Endothelial cell (in vitro differentiated cells): ENCODE measurements around the gene TRANK1. TPM values are rescaled to one million over a fixed set of nuclear protein-coding genes. Genes with fewer than 3 reads are reported as not detected.

ENCODE experiments used
- DNase-seq: peaks from one replicate; pipeline ENCODE4 v3.0.0; 2021; ENCODE audit warnings: low spot score
- H3K27ac Mint-ChIP-seq: one replicate; pipeline ENCODE4 v1.8.0; 2021; ENCODE audit warnings: mixed read lengths, inconsistent platforms; ENCODE audit not compliant: unreplicated experiment
- H3K27me3 Mint-ChIP-seq: one replicate; pipeline ENCODE4 v1.8.0; 2021; ENCODE audit warnings: mild to moderate bottlenecking, moderate library complexity, mixed read lengths, inconsistent platforms; ENCODE audit not compliant: unreplicated experiment
- H3K36me3 Mint-ChIP-seq: one replicate; pipeline ENCODE4 v1.8.0; 2021; ENCODE audit warnings: mild to moderate bottlenecking, low read depth, mixed read lengths, inconsistent platforms; ENCODE audit not compliant: unreplicated experiment
- H3K4me1 Mint-ChIP-seq: one replicate; pipeline ENCODE4 v1.8.0; 2021; ENCODE audit warnings: mild to moderate bottlenecking, mixed read lengths, inconsistent platforms; ENCODE audit not compliant: unreplicated experiment
- H3K4me3 Mint-ChIP-seq: one replicate; pipeline ENCODE4 v1.8.0; 2021; ENCODE audit warnings: mild to moderate bottlenecking, mixed read lengths, inconsistent platforms; ENCODE audit not compliant: unreplicated experiment
- H3K9me3 Mint-ChIP-seq: one replicate; pipeline ENCODE4 v1.8.0; 2021; ENCODE audit warnings: mixed read lengths, inconsistent platforms; ENCODE audit not compliant: unreplicated experiment
- total RNA-seq: library from RNA; stranded (reverse); fragmentation: NEBNext Ultra II Directional; extraction: Animal tissue kit (Norgen Biotek cat#: 25700); gene quantifications from one replicate; pipeline ENCODE4 v1.2.1, GENCODE V29; 2021; ENCODE audit not compliant: unreplicated experiment
- TF ChIP-seq, protein P1 (sequence below): fragments of 200-600 bp; sonication (generic); IDR thresholded peaks from one replicate; pipeline ENCODE4 v1.5.0; 2021; ENCODE audit warnings: antibody characterized with exemption; ENCODE audit not compliant: unreplicated experiment

Gene TRANK1
- total RNA-seq, 1 donor from 2014 or later = 2.8 TPM

DNA sequence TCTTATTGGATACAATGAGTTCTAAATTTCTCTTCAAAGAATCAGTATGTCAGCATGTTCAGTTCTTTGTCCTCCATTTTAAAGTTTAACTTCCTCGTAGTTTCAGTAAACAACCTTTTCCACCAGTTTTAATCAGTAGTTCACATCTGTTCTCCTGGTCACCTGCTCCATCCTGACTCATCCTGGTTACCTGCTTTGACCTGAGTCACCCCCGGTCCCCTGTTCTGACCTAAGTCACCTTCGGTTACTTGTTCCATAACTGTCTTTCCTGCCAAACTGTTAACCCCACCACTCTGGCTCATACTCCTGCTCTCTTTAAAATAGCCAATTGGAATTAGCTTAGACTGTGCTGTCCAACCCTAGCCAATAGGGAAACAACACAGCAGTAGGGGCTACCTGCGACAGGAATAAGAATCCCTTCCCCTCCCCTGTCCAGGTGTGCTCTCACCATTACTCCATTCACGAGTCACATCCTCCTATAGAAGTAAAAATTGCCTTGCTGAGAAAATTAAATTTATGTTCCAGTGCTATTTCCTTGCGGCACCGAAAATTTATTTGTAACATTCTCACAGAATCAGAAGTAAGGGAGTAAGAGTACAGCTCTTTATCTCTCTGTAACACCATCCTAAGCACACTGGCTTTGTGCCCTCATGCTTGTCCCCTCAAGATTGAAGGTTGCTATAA, 23.8 kb downstream of the TRANK1 start:
- Mint-ChIP-seq H3K36me3 (peaks cover 9% of the 10 kb centered on the region), H3K27me3 (peaks cover 3% of the 10 kb centered on the region), H3K27ac (no peak overlapping the region), H3K9me3 (no peaks in the 10 kb centered on the region), H3K4me1 (peaks cover 5% of the 10 kb centered on the region), H3K4me3 (peak overlapping the region; percentile 54)
- TF ChIP-seq, protein P1, sequence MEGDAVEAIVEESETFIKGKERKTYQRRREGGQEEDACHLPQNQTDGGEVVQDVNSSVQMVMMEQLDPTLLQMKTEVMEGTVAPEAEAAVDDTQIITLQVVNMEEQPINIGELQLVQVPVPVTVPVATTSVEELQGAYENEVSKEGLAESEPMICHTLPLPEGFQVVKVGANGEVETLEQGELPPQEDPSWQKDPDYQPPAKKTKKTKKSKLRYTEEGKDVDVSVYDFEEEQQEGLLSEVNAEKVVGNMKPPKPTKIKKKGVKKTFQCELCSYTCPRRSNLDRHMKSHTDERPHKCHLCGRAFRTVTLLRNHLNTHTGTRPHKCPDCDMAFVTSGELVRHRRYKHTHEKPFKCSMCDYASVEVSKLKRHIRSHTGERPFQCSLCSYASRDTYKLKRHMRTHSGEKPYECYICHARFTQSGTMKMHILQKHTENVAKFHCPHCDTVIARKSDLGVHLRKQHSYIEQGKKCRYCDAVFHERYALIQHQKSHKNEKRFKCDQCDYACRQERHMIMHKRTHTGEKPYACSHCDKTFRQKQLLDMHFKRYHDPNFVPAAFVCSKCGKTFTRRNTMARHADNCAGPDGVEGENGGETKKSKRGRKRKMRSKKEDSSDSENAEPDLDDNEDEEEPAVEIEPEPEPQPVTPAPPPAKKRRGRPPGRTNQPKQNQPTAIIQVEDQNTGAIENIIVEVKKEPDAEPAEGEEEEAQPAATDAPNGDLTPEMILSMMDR = no peak
- DNase-seq = no peak

DNA sequence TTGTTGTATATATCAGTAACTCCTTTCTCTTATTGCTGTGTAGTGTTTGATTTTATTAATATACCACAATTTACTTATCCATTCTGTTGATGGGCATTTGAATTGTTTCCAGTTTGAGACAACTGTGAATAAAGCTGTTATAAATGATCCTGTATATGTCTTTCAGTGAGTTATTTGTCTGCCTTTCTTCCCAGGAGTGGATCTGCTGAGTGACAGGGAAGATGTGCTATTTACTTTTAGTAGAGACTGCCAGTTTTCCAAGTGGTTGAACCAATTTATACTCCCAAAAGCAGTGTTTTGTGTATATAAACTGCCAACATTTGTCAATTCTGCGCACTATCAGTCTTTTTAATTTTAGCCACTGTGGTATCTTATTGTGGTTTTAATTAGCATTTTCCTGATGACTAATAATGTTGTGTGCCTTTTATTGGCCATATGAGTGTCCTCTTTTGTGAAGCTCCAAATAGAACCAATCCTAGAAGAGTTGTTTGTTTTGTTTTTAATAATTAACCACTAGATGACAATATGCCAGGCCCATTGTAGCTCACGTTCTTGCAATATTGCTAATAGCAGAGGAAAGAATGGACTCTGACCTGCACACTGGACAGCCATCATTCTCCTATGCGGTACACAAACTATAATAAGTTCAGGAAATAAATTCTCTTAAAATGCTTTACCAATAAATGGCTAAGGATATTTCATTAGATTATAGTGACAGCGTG, 25.3 kb downstream of the TRANK1 start:
- H3K4me1 Mint-ChIP-seq = no peaks in the 10 kb centered on the region
- no peaks in the 10 kb centered on the region for H3K9me3 Mint-ChIP-seq
- H3K27ac Mint-ChIP-seq = no peak overlapping the region
- no peak overlapping the region for H3K4me3 Mint-ChIP-seq
- H3K27me3 Mint-ChIP-seq = peaks cover 3% of the 10 kb centered on the region
- no peak for DNase-seq
- peaks cover 9% of the 10 kb centered on the region for H3K36me3 Mint-ChIP-seq
- TF ChIP-seq, protein P1 = no peak

DNA sequence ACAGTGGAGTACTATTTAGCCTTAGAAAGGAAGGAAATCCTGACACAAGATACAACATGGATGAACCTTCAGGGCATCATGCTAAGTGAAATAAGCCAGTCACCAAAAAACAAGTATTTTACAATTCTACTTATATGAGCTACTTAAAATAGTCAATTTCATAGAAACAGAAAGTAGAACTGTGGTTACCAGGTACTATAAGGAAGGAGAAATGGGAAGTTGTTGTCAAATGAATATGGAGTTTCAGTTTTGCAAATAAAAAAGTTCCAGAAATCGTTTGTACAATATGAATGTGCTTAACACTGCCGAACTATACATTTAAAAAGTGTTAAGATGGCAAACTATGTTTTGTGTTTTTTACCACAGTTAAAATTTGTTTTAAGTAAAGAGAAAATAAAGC, 26.8 kb downstream of the TRANK1 start:
- H3K4me3 Mint-ChIP-seq = no peak overlapping the region
- no peak for DNase-seq

DNA sequence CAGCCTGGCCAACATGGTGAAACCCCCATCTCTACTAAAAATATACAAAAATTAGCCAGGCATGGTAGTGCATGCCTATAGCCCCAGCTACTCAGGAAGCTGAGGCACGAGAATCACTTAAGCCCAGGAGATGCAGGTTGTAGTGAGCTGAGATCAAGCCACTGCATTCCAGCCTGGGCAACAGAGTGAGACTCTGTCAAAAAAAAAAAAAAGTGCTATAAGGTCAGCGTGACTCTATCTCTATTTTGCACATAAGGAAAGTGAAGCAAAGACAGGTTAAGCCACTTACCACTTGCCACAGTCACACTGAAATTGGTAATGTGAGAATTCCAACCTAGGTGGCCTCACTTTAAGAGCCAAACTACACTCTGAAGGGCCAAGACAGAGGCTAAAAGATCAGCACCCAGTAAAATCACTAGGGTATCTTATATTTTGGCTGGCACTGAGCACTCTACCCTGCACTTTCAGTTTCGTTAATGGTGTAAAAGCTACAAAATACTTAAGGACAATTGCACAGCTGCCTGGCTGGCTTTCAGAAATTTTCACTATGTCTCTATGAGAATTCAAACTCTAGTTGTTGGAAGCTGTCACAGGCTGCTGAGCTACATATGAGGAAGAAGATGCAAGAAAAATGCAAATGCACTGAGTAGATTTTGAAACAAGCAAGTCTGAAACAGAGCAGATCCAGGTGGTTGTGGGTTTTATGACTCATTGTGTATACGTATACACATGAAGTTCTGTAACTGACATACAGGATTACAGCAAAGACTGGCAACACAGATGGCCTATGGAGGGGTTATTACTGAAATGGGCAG, 32.7 kb downstream of the TRANK1 start:
- TF ChIP-seq, protein P1 = no peak

More for the DNA sequence above, 26.8 kb downstream of the TRANK1 start:
- TF ChIP-seq, protein P1 = no peak
- H3K27ac Mint-ChIP-seq = no peak overlapping the region
- H3K27me3 Mint-ChIP-seq = peaks cover 5% of the 10 kb centered on the region
- no peaks in the 10 kb centered on the region for H3K4me1 Mint-ChIP-seq
- H3K9me3 Mint-ChIP-seq = no peaks in the 10 kb centered on the region
- H3K36me3 Mint-ChIP-seq = peaks cover 8% of the 10 kb centered on the region

More for the DNA sequence above, 32.7 kb downstream of the TRANK1 start:
- no peak for DNase-seq
- Mint-ChIP-seq H3K4me1 (peaks cover 13% of the 10 kb centered on the region), H3K27me3 (peaks cover 3% of the 10 kb centered on the region), H3K27ac (no peak overlapping the region), H3K36me3 (no peaks in the 10 kb centered on the region), H3K9me3 (no peaks in the 10 kb centered on the region), H3K4me3 (no peak overlapping the region)
